ENCODE results near the gene HDGF.

HDGF gene

GRCh38 chr1:156744786-156745419 is 6.6 kb downstream of the HDGF start:
- no peak for DNase-seq

DNA sequence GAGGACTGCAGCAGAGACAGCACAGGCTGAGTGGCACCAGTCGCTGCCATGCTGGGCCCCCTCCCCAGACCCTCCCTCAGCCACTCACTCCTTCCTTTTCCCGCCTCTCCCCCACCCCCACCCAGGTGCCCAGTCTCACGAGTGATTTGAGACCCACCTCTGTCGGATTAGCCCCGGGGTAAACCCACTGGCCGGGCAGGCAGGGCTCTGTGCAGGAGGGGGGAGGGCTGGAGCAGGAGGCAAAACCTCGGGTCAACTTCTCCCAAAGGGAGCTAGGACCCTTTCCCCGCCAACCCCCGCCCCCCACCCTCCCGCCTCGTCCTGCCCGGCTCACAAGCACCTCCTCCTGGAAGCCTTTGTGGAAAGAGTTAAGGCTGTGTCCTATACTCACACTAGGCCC is 7.1 kb downstream of the HDGF start:
- no peak for DNase-seq

GRCh38 chr1:156743367-156744302 is 7.8 kb downstream of the HDGF start:
- no peak for DNase-seq

- DNase-seq: no peak
Measured at GRCh38 chr1:156742801-156743200, 8.7 kb downstream of the HDGF start.

- DNase-seq: no peak
Measured at GRCh38 chr1:156742017-156742416, 9.5 kb downstream of the HDGF start.

DNA sequence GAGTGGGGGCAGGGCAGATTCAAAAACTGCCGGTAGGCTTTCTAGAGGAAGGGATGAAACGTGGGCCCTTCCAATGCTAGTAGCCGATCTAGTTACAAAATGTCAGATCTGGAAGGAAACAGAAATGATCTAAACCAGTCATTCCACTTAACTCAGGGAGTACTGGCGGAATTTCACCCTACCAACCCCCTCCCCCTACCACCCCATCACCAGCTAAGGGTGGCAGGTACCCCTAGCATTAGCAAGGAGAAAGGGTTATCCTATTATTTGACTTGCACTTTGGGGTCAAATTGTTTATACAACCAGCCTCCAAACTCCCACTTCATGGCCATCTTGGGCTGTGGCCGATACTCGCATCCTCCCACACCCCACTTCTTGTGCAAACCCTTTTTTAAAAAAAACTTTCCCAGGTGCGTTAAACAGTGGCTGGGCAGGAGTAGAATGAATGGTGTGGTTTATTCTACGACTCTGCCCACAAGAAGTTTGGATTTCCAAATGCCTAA is 9.9 kb downstream of the HDGF start:
- DNase-seq: no peak

- peak; percentile 100 for DNase-seq
Measured at GRCh38 chr1:156740741-156741480, 10.6 kb downstream of the HDGF start, which contains the start of gene MRPL24. Gene MRPL24, minus strand, starts transcription at chr1:156741088. Its CDS starts 2,384 bp downstream, at chr1:156738704.

GRCh38 chr1:156740237-156740740 is 11.2 kb downstream of the HDGF start:
- no peak for DNase-seq

GRCh38 chr1:156738916-156739315 is 12.6 kb downstream of the HDGF start:
- DNase-seq: no peak

DNA sequence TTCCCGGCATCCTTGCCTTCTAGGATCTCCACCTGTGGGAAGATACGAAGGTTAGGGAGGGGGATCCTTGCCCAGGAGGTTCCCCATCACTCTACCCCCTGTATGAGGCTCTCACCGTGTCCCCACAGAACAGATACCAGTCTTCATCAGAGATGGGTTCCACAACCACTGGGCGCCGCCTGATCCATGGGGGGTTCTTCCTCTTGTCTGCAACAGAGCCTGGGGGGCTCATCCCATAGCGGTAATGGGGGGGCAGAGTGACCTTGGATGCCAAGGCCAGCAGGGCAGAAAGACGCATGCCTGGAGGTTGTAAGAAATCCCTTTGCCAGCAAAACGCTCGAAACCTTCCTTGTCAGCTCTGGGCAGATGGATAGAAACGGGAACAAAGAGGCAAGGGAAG is 13.1 kb downstream of the HDGF start:
- no peak for DNase-seq

- DNase-seq: no peak
Measured at GRCh38 chr1:156733989-156734584, 17.4 kb downstream of the HDGF start.

- DNase-seq: peak; percentile 98
Measured at GRCh38 chr1:156728599-156729462, 22.6 kb downstream of the HDGF start, which contains the start of gene ISG20L2. Gene ISG20L2, minus strand, starts transcription at chr1:156728766. Its CDS starts 1,114 bp downstream, at chr1:156727652.

DNA sequence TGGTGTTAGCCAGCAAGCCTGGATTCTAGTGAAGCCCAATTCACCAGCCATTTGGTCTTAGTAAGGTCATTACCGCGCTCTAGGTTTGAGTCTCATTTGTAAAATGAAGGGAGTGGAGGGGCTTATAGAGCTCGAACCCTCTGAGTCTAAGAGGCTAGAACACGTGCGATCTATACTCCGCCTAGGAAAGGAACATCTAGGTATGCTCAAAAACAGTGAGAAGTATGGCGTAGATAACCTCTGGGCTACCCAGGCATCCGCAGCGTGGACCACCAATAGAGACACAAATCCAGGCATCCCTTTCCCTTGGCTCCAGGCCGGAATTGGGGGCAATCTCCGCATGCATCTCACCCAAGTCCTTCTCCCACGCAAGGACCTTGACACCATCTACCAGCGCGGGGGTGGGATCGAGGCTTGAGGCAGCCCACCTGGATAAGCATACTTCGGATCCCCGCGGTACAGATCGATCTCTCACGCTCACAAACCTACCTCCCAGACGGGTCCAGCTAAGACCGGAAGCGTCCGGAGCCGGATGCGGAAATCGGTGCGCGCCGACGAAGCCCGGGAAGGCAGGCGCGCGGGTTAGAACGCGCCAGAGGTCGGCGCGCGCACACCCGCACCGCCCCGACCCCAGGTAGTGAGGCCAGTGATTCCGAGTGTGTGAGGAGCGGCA is 23.4 kb downstream of the HDGF start, which contains the start of gene METTL25B:
Gene METTL25B (plus strand): TSS at position 544 of the 673 bp plus-strand sequence. CDS start 636 bp downstream, outside the sequence.
- DNase-seq: peak; percentile 90

- no peak for DNase-seq
Measured at GRCh38 chr1:156727492-156727891, 24.0 kb downstream of the HDGF start.

DNA sequence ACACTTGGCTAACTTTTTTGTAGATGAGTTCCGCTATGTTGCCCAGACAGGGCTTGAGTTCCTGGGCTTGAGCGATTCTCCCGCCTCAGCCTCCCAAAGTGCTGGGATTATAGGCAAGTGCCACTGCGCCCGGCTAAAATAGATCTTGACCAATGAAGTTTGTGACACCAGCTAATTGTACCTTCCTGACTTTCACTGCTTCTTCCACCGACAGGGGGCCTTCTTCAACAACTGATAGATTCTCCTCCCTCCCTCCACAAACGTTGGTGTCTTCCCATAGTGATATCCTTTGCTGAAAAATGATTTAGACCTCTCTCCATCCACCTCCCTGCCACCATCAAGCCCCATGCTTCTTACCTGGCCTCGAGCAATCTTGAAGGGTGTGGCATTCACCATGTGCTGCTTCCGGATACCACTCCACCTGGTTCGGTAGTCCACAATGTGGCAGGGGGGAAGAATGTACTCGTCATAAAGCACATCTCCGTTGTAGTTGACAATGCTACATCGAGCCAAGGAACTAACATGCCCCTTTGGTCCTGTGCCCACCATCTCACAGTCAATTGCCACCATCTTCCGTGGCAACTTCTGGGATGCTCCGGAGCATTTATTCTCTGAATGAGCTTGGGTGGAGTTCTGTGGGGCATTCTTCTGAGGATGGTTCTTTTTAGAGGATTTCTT is 24.8 kb downstream of the HDGF start:
- DNase-seq: peak; percentile 74

DNA sequence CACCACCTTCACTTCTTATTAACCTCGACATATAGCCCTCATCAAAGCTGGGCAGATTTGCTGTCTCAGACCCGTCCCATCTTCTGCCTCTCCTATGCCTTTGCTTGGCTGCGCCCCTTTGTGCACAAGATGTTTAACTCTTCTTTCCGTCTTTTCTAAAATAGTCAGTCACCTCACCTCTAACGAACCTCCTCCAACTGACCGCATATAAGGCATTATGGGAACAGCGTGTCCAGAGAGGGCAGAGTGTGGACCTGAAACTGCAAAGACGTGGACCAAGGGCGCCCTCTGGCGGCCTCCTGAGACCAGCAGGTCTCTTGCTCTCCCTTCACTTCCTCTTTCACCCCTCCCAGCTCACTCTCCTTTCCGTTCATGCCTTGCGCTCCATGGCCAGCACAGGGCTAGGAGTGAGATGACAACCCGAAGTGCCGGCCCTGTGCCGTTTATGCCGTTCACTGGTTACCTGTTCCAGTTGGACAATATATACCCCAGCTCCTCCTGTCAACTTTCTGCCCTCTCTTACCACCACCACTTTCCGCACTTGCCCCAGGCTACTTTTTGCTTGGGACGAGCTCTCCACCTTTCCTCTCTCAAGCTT is 25.7 kb downstream of the HDGF start:
- peak; percentile 89 for DNase-seq

DNA sequence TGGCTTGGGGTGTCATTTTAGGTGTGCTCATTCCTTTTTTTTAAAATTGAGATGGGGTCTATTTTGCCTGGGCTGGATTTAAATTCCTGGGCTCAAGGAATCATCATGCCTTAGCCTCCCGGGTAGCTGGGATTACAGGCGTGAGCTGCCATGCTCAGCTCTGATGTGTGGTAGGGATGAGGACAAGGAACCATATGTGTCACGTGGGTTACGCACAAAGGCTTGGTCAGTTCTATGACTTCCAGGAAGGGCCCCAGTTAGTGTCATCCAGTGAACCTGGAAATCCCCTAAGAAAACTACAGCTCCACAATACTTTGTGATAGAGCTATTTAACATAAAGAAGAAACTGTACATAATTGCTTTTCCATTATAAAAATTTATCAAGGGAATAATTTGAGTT is 29.9 kb downstream of the HDGF start:
- peak; percentile 73 for DNase-seq

GRCh38 chr1:156721131-156721530 is 30.3 kb downstream of the HDGF start:
- no peak for DNase-seq

DNA sequence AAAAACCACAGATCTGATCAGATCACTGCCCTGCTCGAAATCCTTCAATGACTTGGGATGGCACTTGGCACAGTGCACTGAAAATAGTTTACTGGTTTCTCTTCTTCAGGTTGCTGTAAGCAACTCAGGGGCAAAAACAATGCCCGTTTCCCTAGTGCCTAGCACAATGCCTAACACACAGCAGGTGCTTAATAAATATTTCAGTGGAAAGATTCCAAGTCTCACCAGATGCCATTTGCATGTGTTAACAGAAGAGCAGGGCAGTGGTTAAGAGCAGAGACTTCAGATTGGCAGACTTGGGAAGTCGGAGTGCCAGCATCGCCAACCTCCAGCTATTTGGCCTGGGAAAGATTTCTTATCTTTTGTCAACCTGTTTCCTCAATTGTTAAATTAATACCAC is 34.1 kb downstream of the HDGF start:
- DNase-seq: no peak

- DNase-seq: no peak
Measured at GRCh38 chr1:156714830-156715229, 36.6 kb downstream of the HDGF start.

Measured in activated CD4-positive, alpha-beta T cell treated with anti-CD3 and anti-CD28 coated beads, Interleukin-10, Interleukin-2, amounts not matched to agents 100 ng/mL and 50 ng/mL, durations not matched to agents 16 hours and 8 hours (primary cell).